ENCODE results near the gene LIMS2. TPM values are rescaled to one million over a fixed set of nuclear protein-coding genes. Genes with fewer than 3 reads are reported as not detected.

The LIMS2 gene
- total and polyA plus RNA-seq, 2 of the 8 experiments (the other 6 are each of a cell fraction or from before 2014, with no cell fraction given) = 3.3 to 4.8 TPM

- peaks cover 2% of the 10 kb centered on the region; the same call in 1 of the 2 replicates for H3K79me1 ChIP-seq (ENCODE audit: low read depth, low read length)
- no peak overlapping the region for H2BK5ac ChIP-seq (ENCODE audit: low read depth, low read length)
- H3K18ac ChIP-seq (ENCODE audit: extremely low read depth, low read length) = no peak overlapping the region
- H3K4ac ChIP-seq (replicated peaks; ENCODE audit: insufficient read length, low read depth, low read length) = no peak overlapping the region
- peaks cover 2% of the 10 kb centered on the region; the same call in 1 of the 2 replicates for H3K23me2 ChIP-seq (ENCODE audit: low read depth, low read length)
- H2BK20ac ChIP-seq (ENCODE audit: low read length) = no peak overlapping the region
- no peak overlapping the region for H3K23ac ChIP-seq (ENCODE audit: insufficient read length)
- POLR2A ChIA-PET (ENCODE audit: partially characterized antibody) = interaction anchor here (1.4 to 4.9 kb wide), 2 partner anchors 8 to 30 kb away, joined by 4 to 21 read pairs; no protein-coding TSS in a partner anchor
- DNase-seq (ENCODE audit: low read depth in 1 of 2, low spot score in 2 of 2) = peak in 1 of 2 experiments; percentile 40
- no peaks in the 10 kb centered on the region for H3K36me3 ChIP-seq (ENCODE audit: control insufficient read depth in 2 of 4, insufficient read depth in 4 of 4, low read length in 3 of 4)
- H4K8ac ChIP-seq (ENCODE audit: extremely low read depth, insufficient read depth, low read length) = no peak overlapping the region
- H3K56ac ChIP-seq (replicated peaks; ENCODE audit: insufficient read length, low read depth, low read length) = no peak overlapping the region
- no peaks in the 10 kb centered on the region for H3K79me2 ChIP-seq (ENCODE audit: control insufficient read depth in 1 of 2, insufficient read depth in 2 of 2, low read length in 2 of 2)
- H2BK15ac ChIP-seq (ENCODE audit: low read length) = no peak overlapping the region; the same call in 1 of the 2 replicates
- H4K5ac ChIP-seq (ENCODE audit: insufficient read length, low read depth, low read length) = no peak overlapping the region
- no peak for FAIRE-seq
- H3K4me2 ChIP-seq (ENCODE audit: insufficient read depth in 1 of 2, low read depth in 2 of 2, low read length in 2 of 2) = no peak overlapping the region
- no peak overlapping the region for H3K27ac ChIP-seq (ENCODE audit: low read depth, low read length)
- no peak overlapping the region for H2BK120ac ChIP-seq (replicated peaks; ENCODE audit: low read depth, low read length)
- no peak overlapping the region for H3K4me3 ChIP-seq (ENCODE audit: extremely low read depth in 1 of 4, insufficient read depth in 2 of 4, low read depth in 3 of 4, low read length in 4 of 4)
- H2AK5ac ChIP-seq (ENCODE audit: low read depth, low read length) = peak overlapping the region; percentile 49; the same call in 1 of the 2 replicates
- H3K9ac ChIP-seq (replicated peaks in 1 of 4; ENCODE audit: extremely low read depth in 1 of 4, low read depth in 3 of 4, low read length in 3 of 4) = no peak overlapping the region
- no peak overlapping the region for H3K14ac ChIP-seq (ENCODE audit: insufficient read length)
- no peak overlapping the region for H2AFZ ChIP-seq (ENCODE audit: low read length)
- H3K4me1 ChIP-seq (replicated peaks in 1 of 4; ENCODE audit: control insufficient read depth in 3 of 4, insufficient read depth in 4 of 4, low read length in 3 of 4) = peaks cover 0 to 4% (median 0%) of the 10 kb centered on the region in 4 experiments; a peak in 3 of 7 replicates
- H3K9me3 ChIP-seq (ENCODE audit: insufficient read depth in 2 of 2, low read depth in 1 of 2, low read length in 1 of 2) = no peaks in the 10 kb centered on the region
- peaks cover 10 to 52% (median 33%) of the 10 kb centered on the region in 4 experiments for H3K27me3 ChIP-seq (replicated peaks in 1 of 4; ENCODE audit: control insufficient read depth in 3 of 4, extremely low read depth in 1 of 4, insufficient read depth in 3 of 4, low read length in 3 of 4)
- CTCF ChIA-PET (ENCODE audit: partially characterized antibody) = interaction anchor here (1.5 to 3.2 kb wide), 4 partner anchors 23 to 106 kb away, joined by 4 to 13 read pairs (median 7); no protein-coding TSS in a partner anchor
- H4K20me1 ChIP-seq (replicated peaks in 1 of 2; ENCODE audit: control insufficient read depth in 1 of 2, insufficient read depth in 2 of 2, low read length in 2 of 2) = no peaks in the 10 kb centered on the region
- 83% methylated on average over 20 of the region's 20 CpGs; no CpG with 5 or more reads in 1 of the 2 experiments for WGBS, 2 experiments (ENCODE audit: extremely low coverage in 1 of 2, insufficient coverage in 1 of 2, insufficient read length in 1 of 2, insufficient replicate concordance in 2 of 2, low coverage in 1 of 2, low lambda C conversion rate in 2 of 2, missing lambda C conversion rate in 1 of 2)
- no peak overlapping the region for H4K91ac ChIP-seq (replicated peaks; ENCODE audit: insufficient read length, low read length)
- no peak overlapping the region for H2BK12ac ChIP-seq (ENCODE audit: low read depth, low read length)
- TF ChIP-seq CEBPB (IDR thresholded peaks at IDR 0.05; ENCODE audit: low read depth, low read length) (no peak), SIX5 (IDR thresholded peaks at IDR 0.05; ENCODE audit: low read depth, low read length) (no peak), BACH1 (IDR thresholded peaks at IDR 0.05; ENCODE audit: low read length) (no peak), JUND (IDR thresholded peaks at IDR 0.05; ENCODE audit: low read length) (no peak), CHD1 (IDR thresholded peaks at IDR 0.05; ENCODE audit: low read depth, low read length) (no peak), CTBP2 (IDR thresholded peaks at IDR 0.05; ENCODE audit: borderline replicate concordance, insufficient read depth, insufficient read length, low read length) (no peak), ATF3 (IDR thresholded peaks at IDR 0.05; ENCODE audit: insufficient read depth, low read depth, low read length) (no peak), GTF2F1 (IDR thresholded peaks at IDR 0.05; ENCODE audit: borderline replicate concordance, low read depth, low read length) (no peak), KDM5A (IDR thresholded peaks at IDR 0.05; ENCODE audit: low read length) (no peak), ASH2L (IDR thresholded peaks at IDR 0.05; ENCODE audit: low read length) (no peak), ZNF274 (IDR thresholded peaks at IDR 0.05; ENCODE audit: borderline replicate concordance, extremely low read depth, low read length) (no peak)
Measured at GRCh38 chr2:127672341-127673224, 2.7 kb downstream of the LIMS2 start.
